NCI-H524 (cell line): ENCODE data around the gene SEMA5A.

Experiments used
- DNase-seq, 2 experiments: peaks; one replicate each; lab custom pipeline; 2025; lab: John Stamatoyannopoulos, UW

Gene SEMA5A

GRCh38 chr5:9545992-9546851 is at the start of gene SEMA5A:
SEMA5A (minus strand) TSS chr5:9546075; CDS start chr5:9379946, 166,129 bp downstream.
- peak in 1 of 2 experiments; percentile 33 for DNase-seq

GRCh38 chr5:9594913-9595312 is 49.0 kb upstream of the SEMA5A start:
- no peak for DNase-seq

GRCh38 chr5:9589049-9589835 is 43.4 kb upstream of the SEMA5A start:
- no peak for DNase-seq

- DNase-seq = no peak
Observed at GRCh38 chr5:9588254-9588653, 42.4 kb upstream of the SEMA5A start.

- DNase-seq = no peak
Observed at GRCh38 chr5:9587135-9587534, 41.3 kb upstream of the SEMA5A start.

GRCh38 chr5:9582406-9582805 is 36.5 kb upstream of the SEMA5A start:
- DNase-seq = no peak

GRCh38 chr5:9573796-9574195 is 27.9 kb upstream of the SEMA5A start:
- no peak for DNase-seq

GRCh38 chr5:9572246-9572645 is 26.4 kb upstream of the SEMA5A start:
- DNase-seq = no peak

- no peak for DNase-seq
Observed at GRCh38 chr5:9570876-9571275, 25.0 kb upstream of the SEMA5A start.

- no peak for DNase-seq
Observed at GRCh38 chr5:9567039-9567438, 21.2 kb upstream of the SEMA5A start.

GRCh38 chr5:9564752-9565151 is 18.9 kb upstream of the SEMA5A start:
- DNase-seq = no peak

GRCh38 chr5:9562141-9562540 is 16.3 kb upstream of the SEMA5A start:
- no peak for DNase-seq

- DNase-seq = no peak
Observed at GRCh38 chr5:9559965-9560364, 14.1 kb upstream of the SEMA5A start.

- DNase-seq = no peak
Observed at GRCh38 chr5:9558319-9558965, 12.6 kb upstream of the SEMA5A start.

- DNase-seq = no peak
Observed at GRCh38 chr5:9557696-9558095, 11.8 kb upstream of the SEMA5A start.

- DNase-seq = no peak
Observed at GRCh38 chr5:9555961-9556360, 10.1 kb upstream of the SEMA5A start.

- DNase-seq = no peak
Observed at GRCh38 chr5:9554122-9554521, 8.2 kb upstream of the SEMA5A start.

GRCh38 chr5:9553561-9553960 is 7.7 kb upstream of the SEMA5A start:
- DNase-seq = no peak

GRCh38 chr5:9551567-9552537 is 6.0 kb upstream of the SEMA5A start:
- DNase-seq = no peak

GRCh38 chr5:9549941-9550340 is 4.1 kb upstream of the SEMA5A start:
- DNase-seq = no peak
